GM10847 (cell line): Measurements from ENCODE around the gene CHAT.

Experiments
- POLR2A ChIP-seq: IDR thresholded peaks from 2 replicates; pipeline ENCODE4 v1.6.1; 2011; ENCODE audit not compliant: insufficient read length; ENCODE audit errors: extremely low read depth

CHAT gene

GRCh38 chr10:49613882-49614241, at the start of gene CHAT:
CHAT (plus strand) TSS chr10:49614037; CDS start chr10:49614190, 153 bp downstream.
- TF ChIP-seq POLR2A: no peak

GRCh38 chr10:49564461-49565009, 49.3 kb upstream of the CHAT start:
- no peak for TF ChIP-seq POLR2A

DNA sequence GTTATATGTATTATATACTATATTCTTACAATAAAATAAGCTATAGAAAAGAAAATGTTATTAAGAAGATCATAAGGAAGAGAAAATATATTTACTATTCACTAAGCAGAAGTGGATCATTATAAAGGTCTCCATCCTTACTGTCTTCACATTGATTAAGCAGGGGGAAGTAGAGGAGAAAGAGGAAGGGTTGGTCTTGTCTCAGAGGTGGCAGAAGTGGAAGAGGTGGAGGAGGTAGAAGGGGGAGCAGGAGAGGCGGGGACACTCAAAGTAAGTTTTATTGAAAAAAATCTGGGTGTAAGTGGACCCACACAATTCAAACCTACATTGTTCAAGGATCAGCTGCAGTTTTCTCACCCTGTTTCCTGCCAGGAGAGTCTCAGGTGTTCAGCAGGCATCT, 46.0 kb upstream of the CHAT start:
- no peak for TF ChIP-seq POLR2A

DNA sequence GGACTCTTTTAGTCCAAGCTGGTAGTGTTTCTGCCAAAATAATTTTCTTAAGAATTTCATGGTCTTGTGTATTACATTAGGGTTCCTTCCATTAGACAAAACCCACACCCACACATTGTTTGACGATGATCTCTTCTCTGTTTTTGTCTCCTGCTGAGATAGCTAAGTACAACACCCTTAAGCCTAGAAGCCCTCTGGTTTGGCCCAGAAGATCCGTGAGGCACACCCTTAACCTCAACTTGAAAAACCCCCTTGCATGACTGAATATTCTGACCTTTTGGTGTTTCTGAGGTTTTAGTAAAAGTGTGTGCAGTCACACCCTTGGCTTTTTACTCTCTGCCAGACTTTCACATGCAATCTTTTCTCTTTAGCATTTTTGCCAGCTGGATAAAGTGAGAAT, 45.6 kb upstream of the CHAT start:
- no peak for TF ChIP-seq POLR2A

DNA sequence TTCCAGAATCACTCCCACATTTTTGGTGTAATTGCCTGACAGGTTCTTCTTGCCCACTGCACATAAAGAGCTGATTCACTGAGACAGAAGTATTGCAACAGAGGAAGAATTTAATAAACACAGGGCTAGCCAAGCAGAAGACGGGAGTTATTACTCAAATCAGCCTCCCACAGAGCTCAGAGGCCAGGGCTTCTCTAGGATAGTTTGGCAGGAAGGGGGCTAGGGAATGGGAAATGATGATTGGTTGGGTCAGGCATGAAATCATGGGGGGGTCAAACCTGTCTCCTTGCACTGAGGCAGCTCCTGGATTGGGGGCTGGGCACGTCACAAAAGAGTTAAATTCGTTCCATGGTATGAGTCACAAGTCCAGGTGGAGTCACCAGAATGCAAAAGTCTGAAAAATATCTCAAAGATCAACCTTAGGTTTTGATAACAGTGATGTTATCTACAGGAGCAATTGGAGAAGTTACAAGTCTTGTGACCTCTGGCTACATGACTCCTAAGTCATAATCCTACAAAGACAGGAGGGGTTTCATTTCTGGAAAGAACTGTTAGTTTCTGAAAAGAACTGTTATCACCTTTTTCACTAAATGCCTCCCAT, 44.7 kb upstream of the CHAT start:
- no peak for TF ChIP-seq POLR2A

DNA sequence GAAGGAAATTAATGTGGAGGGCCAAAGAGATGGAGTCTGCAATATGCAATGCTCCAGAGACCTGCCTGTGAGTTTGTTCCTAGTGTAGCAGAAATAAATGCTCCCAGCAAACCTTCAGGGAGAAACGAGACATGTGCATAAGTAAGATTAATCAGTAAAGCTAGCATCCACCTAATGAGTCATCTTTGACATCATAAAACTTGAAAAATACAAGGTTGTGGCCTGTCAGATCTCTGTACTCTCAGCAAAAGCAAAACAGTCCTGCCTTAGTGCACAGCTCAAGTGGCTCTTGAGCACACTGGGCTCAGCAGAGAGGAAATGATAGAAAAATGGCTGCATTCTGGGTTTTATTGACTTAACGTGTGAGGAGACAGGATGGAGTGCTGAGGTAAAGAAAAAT, 42.4 kb upstream of the CHAT start:
- no peak for TF ChIP-seq POLR2A

- TF ChIP-seq POLR2A: no peak
Observed at GRCh38 chr10:49572594-49573114, 41.2 kb upstream of the CHAT start.

- no peak for TF ChIP-seq POLR2A
Observed at GRCh38 chr10:49575489-49576072, 38.3 kb upstream of the CHAT start.

- TF ChIP-seq POLR2A: no peak
Observed at GRCh38 chr10:49577182-49577925, 36.5 kb upstream of the CHAT start.

DNA sequence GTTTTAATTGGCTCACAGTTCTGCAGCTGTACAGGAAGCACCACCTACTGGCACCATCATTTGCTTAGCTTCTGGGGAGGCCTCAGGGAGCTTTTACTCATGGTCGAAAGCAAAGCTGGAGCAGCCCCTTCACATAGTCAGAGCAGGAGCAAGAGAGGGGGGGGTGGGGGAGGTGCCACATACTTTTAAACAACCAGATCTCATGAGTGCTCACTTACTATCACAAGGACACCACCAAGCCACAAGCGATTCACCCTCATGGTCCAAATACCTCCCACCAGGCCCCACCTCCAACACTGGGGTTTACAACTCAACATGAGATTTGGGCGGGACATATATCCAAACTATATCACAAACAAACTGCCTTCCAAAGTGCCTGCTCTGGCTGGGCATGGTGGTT, 35.4 kb upstream of the CHAT start:
- no peak for TF ChIP-seq POLR2A

- TF ChIP-seq POLR2A: no peak
Observed at GRCh38 chr10:49579621-49580020, 34.2 kb upstream of the CHAT start.

GRCh38 chr10:49585387-49585786, 28.4 kb upstream of the CHAT start:
- TF ChIP-seq POLR2A: no peak

DNA sequence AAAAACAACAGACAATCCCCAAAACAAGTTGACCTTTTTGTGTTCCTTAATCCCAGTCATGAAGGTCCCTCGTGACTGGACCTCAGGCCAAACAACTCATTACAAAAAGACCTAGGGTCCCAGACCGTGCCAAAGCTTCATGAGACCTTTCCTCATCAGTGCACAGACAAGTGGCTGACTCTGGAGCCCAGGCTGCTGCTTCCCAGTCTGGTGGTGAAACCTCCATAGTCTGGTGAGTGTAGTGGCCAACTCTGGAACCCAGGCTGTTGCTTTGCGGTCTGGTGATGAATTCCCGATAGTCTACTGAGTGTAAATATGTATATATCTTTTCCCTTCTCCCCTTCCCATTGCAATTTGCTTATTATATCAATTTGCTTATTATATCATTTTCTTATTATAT, 25.9 kb upstream of the CHAT start:
- no peak for TF ChIP-seq POLR2A

- no peak for TF ChIP-seq POLR2A
Observed at GRCh38 chr10:49592726-49593563, 20.9 kb upstream of the CHAT start.

GRCh38 chr10:49593564-49593875, 20.3 kb upstream of the CHAT start:
- no peak for TF ChIP-seq POLR2A
